Upper lobe of left lung (tissue), 6 donors: Measurements from ENCODE around the gene CHSY3. TPM values are rescaled to one million over a fixed set of nuclear protein-coding genes. Genes with fewer than 3 reads are reported as not detected.

Experiments
- ATAC-seq, 2 donors: fragments of 200-7000 bp; cut with Tn5 transposase; one replicate each; pipeline ENCODE4 v1.9.1; 2022; ENCODE audit warnings: mild to moderate bottlenecking in 2 of 2, moderate library complexity in 2 of 2; ENCODE audit not compliant: low FRiP score in 2 of 2
- DNase-seq, 2 donors: peaks; one replicate each; pipeline ENCODE4 v3.0.0-alpha.2; 2019 to 2020
- H3K27ac ChIP-seq, 4 donors: fragments of 200-600 bp; sonication (generic); one replicate each; pipeline ENCODE4 v1.5.1; 2016 to 2019
- H3K27me3 ChIP-seq, 4 donors: fragments of 200-600 bp; sonication (generic); one replicate each; pipeline ENCODE4 v1.5.1; 2017 to 2019
- H3K36me3 ChIP-seq, 4 donors: fragments of 200-600 bp; sonication (generic); one replicate each; pipeline ENCODE4 v1.5.1; 2016 to 2019
- H3K4me1 ChIP-seq, 4 donors: fragments of 200-600 bp; sonication (generic); one replicate each; pipeline ENCODE4 v1.5.1; 2018 to 2019
- H3K4me3 ChIP-seq, 4 donors: fragments of 200-600 bp; sonication (generic); one replicate each; pipeline ENCODE4 v1.5.1; 2017 to 2019; ENCODE audit warnings: mild to moderate bottlenecking in 2 of 4, moderate library complexity in 1 of 4
- H3K9me3 ChIP-seq, 4 donors: fragments of 200-600 bp; sonication (generic); one replicate each; pipeline ENCODE4 v1.5.1; 2018 to 2019
- CTCF ChIP-seq, 6 experiments: fragments of 450-650 bp in 4 of 6; fragments of 200-600 bp in 2 of 6; sonication (generic) in 2 of 6; IDR thresholded peaks; one replicate each; pipeline ENCODE4 v1.5.1; 2016 to 2019; ENCODE audit warnings: antibody characterized with exemption in 6 of 6
- EP300 ChIP-seq, 4 donors: sonication (generic); formaldehyde crosslinking; IDR thresholded peaks; one replicate each; pipeline ENCODE4 v1.5.1; 2017; ENCODE audit warnings: antibody characterized with exemption in 4 of 4, control low read depth in 2 of 4
- POLR2A ChIP-seq, 4 donors: fragments of 450-650 bp; IDR thresholded peaks; one replicate each; pipeline ENCODE4 v1.5.1; 2016 to 2017; ENCODE audit warnings: antibody characterized with exemption in 4 of 4, mild to moderate bottlenecking in 2 of 4
- POLR2AphosphoS5 ChIP-seq, 2 donors: sonication (generic); formaldehyde crosslinking; IDR thresholded peaks; one replicate each; pipeline ENCODE4 v1.5.1; 2017; ENCODE audit warnings: antibody characterized with exemption in 2 of 2
- WGBS, 2 donors: methylation state at CpG; one replicate each; pipeline ENCODE4 v1.1.5; 2017 to 2018; 5-methylcytosine and 5-hydroxymethylcytosine counted together
- total RNA-seq, 6 donors: library from RNA; depleted of rRNA in 4 of 6; stranded (reverse); fragments of >200 nt in 4 of 6; gene quantifications; one replicate each; pipeline versions ENCODE4 v1.1.0 to v1.2.1, GENCODE V29; 2016 to 2021
- donor health status: DM: no; HTN: no; CAD: no; lungs with moderate emphysema.
- donor health status: DM: no; HTN: yes; CAD: no; lungs with severe emphysema.

Gene CHSY3
- total RNA-seq, 6 donors from 2014 or later: 3.1 to 7.5 (median 6.3) TPM

GRCh38 chr5:130151239-130151638 lies 247.0 kb downstream of the CHSY3 start:
- Histone ChIP-seq H3K4me1 (peaks cover 0 to 3% (median 0%) of the 10 kb centered on the region in 4 donors), H3K27ac (no peak overlapping the region), H3K4me3 (no peak overlapping the region), H3K36me3 (no peaks in the 10 kb centered on the region), H3K9me3 (no peaks in the 10 kb centered on the region), H3K27me3 (no peaks in the 10 kb centered on the region)
- DNase-seq: no peak
- TF ChIP-seq EP300 (IDR thresholded peaks at IDR 0.05): no peak
- no peak for TF ChIP-seq CTCF (IDR thresholded peaks at IDR 0.05)
- no peak for TF ChIP-seq POLR2A (IDR thresholded peaks at IDR 0.05)
- TF ChIP-seq POLR2AphosphoS5 (IDR thresholded peaks at IDR 0.05): no peak
- WGBS, 2 donors: 50 to 85% methylated on average over 2 of the region's 2 CpGs
- ATAC-seq: no peak

DNA sequence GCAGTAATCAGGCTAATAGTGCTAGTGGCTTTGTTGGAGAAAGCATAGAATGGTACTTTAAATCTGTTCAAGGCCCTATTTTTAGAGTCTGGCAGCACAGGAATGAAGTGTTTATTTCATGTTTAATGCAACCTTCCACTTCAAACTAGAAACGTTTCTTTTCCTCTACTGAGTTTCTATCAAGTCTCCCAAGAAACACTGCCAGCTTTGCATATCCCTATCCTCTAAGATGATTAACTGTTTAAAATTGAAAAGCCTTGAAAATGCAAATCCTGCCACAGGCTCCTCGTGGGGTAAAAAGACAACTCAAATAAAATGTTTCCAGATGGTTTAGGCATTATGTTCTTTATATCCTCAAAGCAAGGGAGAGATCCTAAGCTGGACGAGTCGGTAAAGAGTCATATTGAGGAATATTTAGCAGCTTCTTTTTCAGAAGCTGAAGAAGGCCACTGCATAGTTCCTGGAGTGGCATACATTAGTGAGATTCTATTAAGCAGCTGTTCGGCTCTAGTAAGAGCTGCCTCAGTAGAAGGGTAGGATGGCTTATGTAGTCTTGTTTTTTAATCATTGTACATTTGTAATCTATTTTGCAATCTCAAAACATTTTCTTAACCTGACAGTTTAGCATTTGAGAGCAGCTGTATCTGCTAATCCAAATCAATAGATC lies 251.2 kb downstream of the CHSY3 start:
- DNase-seq (no peak), ATAC-seq (no peak)
- 42 to 47% methylated on average over 5 of the region's 5 CpGs for WGBS, 2 donors
- no peaks in the 10 kb centered on the region for H3K9me3 ChIP-seq
- H3K27ac ChIP-seq: no peak overlapping the region
- H3K27me3 ChIP-seq: no peaks in the 10 kb centered on the region
- TF ChIP-seq POLR2A (IDR thresholded peaks at IDR 0.05): no peak
- TF ChIP-seq CTCF (IDR thresholded peaks at IDR 0.05): no peak
- TF ChIP-seq EP300 (IDR thresholded peaks at IDR 0.05): no peak
- no peak for TF ChIP-seq POLR2AphosphoS5 (IDR thresholded peaks at IDR 0.05)
- H3K36me3 ChIP-seq: no peaks in the 10 kb centered on the region
- H3K4me3 ChIP-seq: no peak overlapping the region
- peaks cover 0 to 3% (median 0%) of the 10 kb centered on the region in 4 donors for H3K4me1 ChIP-seq

DNA sequence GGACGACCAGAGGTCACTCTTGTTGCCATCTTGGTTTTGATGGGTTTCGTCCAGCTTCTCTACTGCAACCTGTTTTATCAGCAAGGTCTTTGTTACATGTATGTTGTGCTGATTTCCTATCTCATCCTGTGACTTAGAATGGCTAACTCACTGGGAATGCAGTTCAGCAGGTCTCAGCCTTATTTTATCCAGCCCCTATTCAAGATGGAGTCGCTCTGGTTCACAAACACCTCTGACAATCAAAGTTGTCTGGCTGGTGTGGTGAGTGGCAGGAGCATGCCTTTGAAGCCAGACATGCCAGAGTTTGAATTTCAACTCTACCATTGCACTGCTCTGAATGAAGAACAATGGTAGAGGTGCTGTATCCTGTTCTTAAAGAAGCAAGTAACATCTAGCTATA lies 253.8 kb downstream of the CHSY3 start:
- H3K36me3 ChIP-seq: no peaks in the 10 kb centered on the region
- H3K4me3 ChIP-seq: no peak overlapping the region
- H3K9me3 ChIP-seq: no peaks in the 10 kb centered on the region
- H3K27ac ChIP-seq: no peak overlapping the region
- WGBS, 2 donors: 87 to 93% methylated on average over 3 of the region's 3 CpGs
- ATAC-seq (no peak), DNase-seq (no peak)
- peaks cover 0 to 3% (median 0%) of the 10 kb centered on the region in 4 donors for H3K4me1 ChIP-seq
- no peaks in the 10 kb centered on the region for H3K27me3 ChIP-seq
- TF ChIP-seq CTCF (IDR thresholded peaks at IDR 0.05) (no peak), EP300 (IDR thresholded peaks at IDR 0.05) (no peak), POLR2A (IDR thresholded peaks at IDR 0.05) (no peak), POLR2AphosphoS5 (IDR thresholded peaks at IDR 0.05) (no peak)

- Histone ChIP-seq H3K27ac (no peak overlapping the region), H3K9me3 (no peaks in the 10 kb centered on the region), H3K27me3 (no peaks in the 10 kb centered on the region), H3K4me3 (no peak overlapping the region), H3K36me3 (no peaks in the 10 kb centered on the region), H3K4me1 (peaks cover 0 to 3% (median 0%) of the 10 kb centered on the region in 4 donors)
- no peak for DNase-seq
- TF ChIP-seq CTCF (IDR thresholded peaks at IDR 0.05) (no peak), EP300 (IDR thresholded peaks at IDR 0.05) (no peak), POLR2AphosphoS5 (IDR thresholded peaks at IDR 0.05) (no peak), POLR2A (IDR thresholded peaks at IDR 0.05) (no peak)
- WGBS, 2 donors: 93 to 95% methylated on average over 3 of the region's 3 CpGs
- ATAC-seq: no peak
Measured at GRCh38 chr5:130159968-130160367, 255.7 kb downstream of the CHSY3 start.

GRCh38 chr5:130164966-130165365 lies 260.7 kb downstream of the CHSY3 start:
- no peaks in the 10 kb centered on the region for H3K4me1 ChIP-seq
- 80 to 82% methylated on average over 3 of the region's 3 CpGs for WGBS, 2 donors
- TF ChIP-seq POLR2A (IDR thresholded peaks at IDR 0.05) (no peak), CTCF (IDR thresholded peaks at IDR 0.05) (no peak), EP300 (IDR thresholded peaks at IDR 0.05) (no peak), POLR2AphosphoS5 (IDR thresholded peaks at IDR 0.05) (no peak)
- ATAC-seq (no peak), DNase-seq (no peak)
- no peak overlapping the region for H3K27ac ChIP-seq
- H3K4me3 ChIP-seq: no peak overlapping the region
- H3K27me3 ChIP-seq: no peaks in the 10 kb centered on the region
- H3K9me3 ChIP-seq: no peaks in the 10 kb centered on the region
- no peaks in the 10 kb centered on the region for H3K36me3 ChIP-seq
